Stimulated activated naive CD4-positive, alpha-beta T cell treated with Interleukin-2 at 50 U/mL for 16 hours (primary cell): ENCODE measurements around the gene PRPF4.

Source experiments
- DNase-seq: peaks from one replicate; lab custom pipeline; 2025; lab: John Stamatoyannopoulos, UW

Gene PRPF4

GRCh38 chr9:113311961-113312360, 36.5 kb downstream of the PRPF4 start:
- no peak for DNase-seq

GRCh38 chr9:113313261-113313660, 37.8 kb downstream of the PRPF4 start:
- no peak for DNase-seq

DNA sequence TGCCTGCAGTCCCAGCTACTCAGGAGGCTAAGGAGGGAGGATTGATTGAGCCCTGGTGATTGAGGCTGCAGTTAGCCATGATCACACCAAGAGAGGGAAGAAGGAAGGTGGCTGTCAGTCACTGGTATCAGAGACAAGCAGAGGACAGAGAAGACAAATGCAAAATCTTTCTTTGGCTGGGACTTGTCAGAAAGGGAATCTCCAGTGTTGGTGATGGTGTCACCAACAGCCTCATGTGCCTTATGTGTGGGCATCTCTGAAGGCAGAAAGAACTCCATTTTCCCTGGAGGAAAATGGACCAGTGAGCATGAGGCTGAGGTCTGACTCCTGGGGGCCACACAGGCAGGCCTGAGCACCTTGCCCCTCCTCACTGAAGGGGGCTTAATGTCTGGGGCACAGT, 39.8 kb downstream of the PRPF4 start:
- no peak for DNase-seq

GRCh38 chr9:113316030-113316429, 40.6 kb downstream of the PRPF4 start:
- DNase-seq, result no peak

DNA sequence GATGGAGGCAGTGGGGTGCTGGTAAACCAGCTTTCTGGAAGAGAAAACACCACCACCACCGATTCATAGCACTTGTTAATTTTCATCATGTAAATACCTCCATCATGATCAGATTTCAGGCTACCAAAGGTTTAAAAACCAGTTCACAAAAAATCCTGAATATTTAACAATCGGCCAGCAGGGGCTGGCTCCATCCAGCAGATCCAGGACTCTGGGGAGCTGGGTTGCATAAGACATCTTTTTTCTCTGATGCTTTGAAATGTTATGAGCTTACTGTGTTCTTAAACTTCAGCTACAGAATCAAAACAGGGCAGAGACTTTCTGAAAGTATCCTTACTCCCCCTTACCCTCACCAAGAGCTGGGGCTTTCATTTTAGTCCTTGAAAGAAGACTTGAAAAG, 42.3 kb downstream of the PRPF4 start:
- DNase-seq, result no peak

DNA sequence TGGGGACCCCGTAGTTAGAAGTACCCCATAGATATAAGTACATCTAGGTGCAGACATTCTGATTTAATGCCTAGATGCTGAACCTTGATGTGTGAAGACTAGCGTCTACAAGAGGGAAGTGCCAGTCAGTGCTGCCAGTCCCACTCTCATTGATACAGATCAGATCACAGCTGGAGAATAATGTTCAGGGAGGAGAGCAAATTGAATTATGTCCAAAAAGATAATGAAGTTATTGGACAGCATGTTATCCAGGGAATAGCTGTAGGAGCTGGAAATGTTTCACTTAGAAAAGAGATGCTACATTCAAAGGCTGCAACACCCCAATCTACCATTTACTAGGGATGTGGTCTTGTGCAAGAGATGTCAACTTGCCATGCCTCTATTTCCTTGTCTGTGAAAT, 43.6 kb downstream of the PRPF4 start:
- DNase-seq, result no peak

GRCh38 chr9:113320051-113320450, 44.6 kb downstream of the PRPF4 start:
- no peak for DNase-seq

- no peak for DNase-seq
Observed at GRCh38 chr9:113322671-113323070, 47.2 kb downstream of the PRPF4 start.

DNA sequence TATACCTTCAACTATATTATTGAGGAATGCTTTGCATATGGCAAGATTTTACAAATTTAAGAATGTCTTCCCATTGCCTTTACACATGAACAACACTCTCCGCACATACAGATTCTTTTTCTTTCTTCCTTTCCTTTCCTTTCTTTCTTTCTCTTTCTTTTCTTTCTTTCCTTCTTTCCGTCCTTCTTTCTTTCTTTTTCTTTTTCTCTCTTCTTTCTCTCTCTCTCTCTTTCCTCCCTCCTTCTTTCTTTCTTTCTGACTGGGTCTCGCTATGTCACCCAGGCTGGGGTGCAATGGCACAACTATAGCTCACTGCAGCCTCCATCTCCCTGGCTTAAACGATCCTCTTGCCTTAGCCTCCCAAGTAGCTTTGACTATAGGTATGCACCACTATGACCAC, 50.8 kb downstream of the PRPF4 start:
- no peak for DNase-seq

DNA sequence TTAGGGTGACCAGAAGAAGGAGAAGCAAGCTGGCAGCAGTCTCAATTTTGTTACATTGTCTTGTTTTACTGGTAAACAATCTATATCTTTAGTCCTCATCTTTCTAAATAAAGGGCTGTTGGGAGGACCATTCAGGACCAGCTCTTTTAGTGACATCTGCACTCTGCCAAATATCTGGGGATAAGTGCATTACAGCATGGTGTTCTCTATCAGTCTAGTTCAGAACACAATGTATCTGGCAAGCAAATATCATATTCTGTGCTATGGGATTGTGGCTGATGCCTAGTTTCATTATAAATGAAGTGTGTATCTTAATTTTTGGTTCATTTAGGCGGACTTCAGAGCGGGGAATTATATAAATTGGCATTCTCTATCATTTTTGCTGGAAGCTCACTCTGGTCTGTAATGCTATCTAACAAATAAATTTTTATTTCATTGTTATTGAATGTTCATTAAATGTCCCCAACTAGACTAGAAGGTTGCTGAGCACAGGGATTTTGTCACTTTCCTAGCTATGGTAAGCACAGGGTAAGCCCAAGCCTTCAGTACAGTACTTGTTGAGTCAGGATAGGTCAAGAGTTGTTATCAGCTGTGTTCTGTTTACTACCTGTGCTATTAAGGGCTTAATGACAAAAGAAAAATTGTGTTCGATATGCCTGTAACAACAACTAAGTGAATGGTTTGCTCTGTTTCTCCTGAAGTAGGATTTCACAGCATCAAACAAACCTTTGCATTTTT, 52.8 kb downstream of the PRPF4 start:
- no peak for DNase-seq

DNA sequence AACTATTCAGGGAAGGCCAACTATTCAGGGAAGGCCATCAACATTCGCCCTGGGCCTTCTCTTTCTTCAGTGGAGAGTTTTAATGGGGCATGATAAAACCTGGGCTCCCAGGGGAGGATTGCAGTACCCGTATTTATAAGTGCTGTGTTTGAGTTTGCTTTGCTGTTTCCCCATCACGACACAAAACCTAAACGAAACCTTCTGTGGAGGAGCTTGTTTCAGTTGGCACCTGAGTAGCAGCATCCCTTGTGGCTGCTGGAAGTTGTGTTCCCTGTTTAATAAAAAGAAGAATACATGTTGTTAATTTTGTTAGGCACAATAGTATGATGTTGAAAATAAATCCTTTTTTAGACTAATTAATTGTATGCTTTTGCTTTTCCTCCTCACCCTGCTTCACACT, 56.3 kb downstream of the PRPF4 start:
- no peak for DNase-seq

- no peak for DNase-seq
Observed at GRCh38 chr9:113337714-113338113, 62.3 kb downstream of the PRPF4 start.

GRCh38 chr9:113340011-113340699, 64.7 kb downstream of the PRPF4 start, which contains the start of gene WDR31:
TSS of gene WDR31 (minus strand) at chr9:113340275. CDS start at chr9:113332022, 8,253 bp downstream.
- peak; percentile 75 for DNase-seq

DNA sequence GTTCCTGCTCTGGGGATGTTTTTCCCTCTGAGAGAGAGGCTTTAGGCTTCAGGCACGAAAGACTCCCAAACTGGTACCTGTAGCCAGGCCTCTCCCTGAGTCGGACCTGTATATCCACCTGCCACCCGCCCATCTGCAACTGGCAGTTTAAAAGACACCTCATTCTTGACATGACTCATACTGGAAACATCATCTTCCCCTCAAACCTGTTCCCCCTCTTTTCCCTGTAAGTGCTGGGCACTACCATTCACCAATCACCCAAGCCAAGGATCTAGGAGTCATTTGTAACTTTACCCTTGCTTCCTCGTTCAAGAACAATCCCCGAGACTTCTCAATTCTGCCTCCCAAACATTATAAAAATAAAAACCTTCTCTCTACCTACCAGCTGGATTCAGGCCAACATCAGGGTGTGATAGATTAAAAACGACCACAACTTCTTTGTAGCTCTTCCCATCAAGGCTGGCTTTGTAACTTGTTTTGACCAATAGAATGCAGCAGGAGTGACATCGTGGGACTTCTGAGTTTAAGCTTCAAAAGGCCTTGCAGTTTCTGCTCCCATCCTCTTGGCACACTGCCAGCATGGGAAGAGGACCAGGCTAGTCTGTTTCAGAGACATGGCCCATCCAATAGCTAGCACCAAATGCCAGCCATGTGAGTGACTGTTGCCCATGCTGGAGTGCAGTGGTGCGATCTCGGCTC, 66.4 kb downstream of the PRPF4 start:
- DNase-seq, result no peak
